ENCODE results near the gene TLR3.

TLR3 gene

GRCh38 chr4:186109245-186109644 lies 40.3 kb downstream of the TLR3 start:
- Histone ChIP-seq H3K36me3 (ENCODE audit: control insufficient read depth in 4 of 4, insufficient read depth in 4 of 4, low read length in 3 of 4) (no peaks in the 10 kb centered on the region), H3K9me3 (ENCODE audit: control extremely low read depth in 1 of 5, control insufficient read depth in 4 of 5, insufficient read depth in 2 of 5, low read depth in 1 of 5, low read length in 4 of 5) (no peaks in the 10 kb centered on the region), H3K4me1 (ENCODE audit: control extremely low read depth in 1 of 4, control insufficient read depth in 4 of 4, insufficient read depth in 4 of 4, low read length in 3 of 4) (peaks cover 0 to 13% (median 6%) of the 10 kb centered on the region in 4 experiments), H3K27me3 (replicated peaks in 2 of 5; ENCODE audit: control insufficient read depth in 4 of 5, insufficient read depth in 5 of 5, low read length in 4 of 5) (peaks cover 11 to 43% (median 20%) of the 10 kb centered on the region in 5 experiments), H3K27ac (ENCODE audit: insufficient read depth in 1 of 2, low read depth in 1 of 2, low read length in 2 of 2, poor library complexity in 1 of 2, severe bottlenecking in 2 of 2) (no peak overlapping the region), H3K4me3 (ENCODE audit: control insufficient read depth in 1 of 7, extremely low read depth in 1 of 7, insufficient read depth in 4 of 7, low read depth in 2 of 7, low read length in 6 of 7) (no peak overlapping the region)
- CTCF ChIA-PET, result interaction anchor here (0.7 kb wide), 1 partner anchor 51 kb away, joined by 3 read pairs; no protein-coding TSS in a partner anchor
- DNase-seq, result no peak
- POLR2A ChIA-PET, result no interaction called here
- WGBS (ENCODE audit: insufficient coverage), result no CpG with 5 or more reads among the region's 4 CpGs

- DNase-seq, result no peak
- ChIA-PET POLR2A (no interaction called here), CTCF (interaction anchor here (0.6 kb wide), 1 partner anchor 29 kb away, joined by 3 read pairs; no protein-coding TSS in a partner anchor)
- Histone ChIP-seq H3K27ac (ENCODE audit: insufficient read depth in 1 of 2, low read depth in 1 of 2, low read length in 2 of 2, poor library complexity in 1 of 2, severe bottlenecking in 2 of 2) (no peak overlapping the region), H3K9me3 (ENCODE audit: control extremely low read depth in 1 of 5, control insufficient read depth in 4 of 5, insufficient read depth in 2 of 5, low read depth in 1 of 5, low read length in 4 of 5) (no peaks in the 10 kb centered on the region), H3K27me3 (replicated peaks in 2 of 5; ENCODE audit: control insufficient read depth in 4 of 5, insufficient read depth in 5 of 5, low read length in 4 of 5) (peaks cover 2 to 17% (median 8%) of the 10 kb centered on the region in 5 experiments), H3K4me1 (ENCODE audit: control extremely low read depth in 1 of 4, control insufficient read depth in 4 of 4, insufficient read depth in 4 of 4, low read length in 3 of 4) (no peaks in the 10 kb centered on the region), H3K4me3 (ENCODE audit: control insufficient read depth in 1 of 7, extremely low read depth in 1 of 7, insufficient read depth in 4 of 7, low read depth in 2 of 7, low read length in 6 of 7) (no peak overlapping the region), H3K36me3 (ENCODE audit: control insufficient read depth in 4 of 4, insufficient read depth in 4 of 4, low read length in 3 of 4) (no peaks in the 10 kb centered on the region)
- no CpG with 5 or more reads among the region's 2 CpGs for WGBS (ENCODE audit: insufficient coverage)
Measured at GRCh38 chr4:186116697-186117096, 47.7 kb downstream of the TLR3 start.

GRCh38 chr4:186118582-186118981 lies 49.6 kb downstream of the TLR3 start:
- Histone ChIP-seq H3K4me1 (ENCODE audit: control extremely low read depth in 1 of 4, control insufficient read depth in 4 of 4, insufficient read depth in 4 of 4, low read length in 3 of 4) (no peaks in the 10 kb centered on the region), H3K4me3 (ENCODE audit: control insufficient read depth in 1 of 7, extremely low read depth in 1 of 7, insufficient read depth in 4 of 7, low read depth in 2 of 7, low read length in 6 of 7) (no peak overlapping the region), H3K9me3 (ENCODE audit: control extremely low read depth in 1 of 5, control insufficient read depth in 4 of 5, insufficient read depth in 2 of 5, low read depth in 1 of 5, low read length in 4 of 5) (no peaks in the 10 kb centered on the region), H3K36me3 (ENCODE audit: control insufficient read depth in 4 of 4, insufficient read depth in 4 of 4, low read length in 3 of 4) (no peaks in the 10 kb centered on the region), H3K27me3 (replicated peaks in 2 of 5; ENCODE audit: control insufficient read depth in 4 of 5, insufficient read depth in 5 of 5, low read length in 4 of 5) (peaks cover 3 to 17% (median 8%) of the 10 kb centered on the region in 5 experiments), H3K27ac (ENCODE audit: insufficient read depth in 1 of 2, low read depth in 1 of 2, low read length in 2 of 2, poor library complexity in 1 of 2, severe bottlenecking in 2 of 2) (no peak overlapping the region)
- DNase-seq, result no peak
- WGBS (ENCODE audit: insufficient coverage), result 72% methylated on average over 6 of the region's 7 CpGs
- CTCF ChIA-PET, result interaction anchor here (1.0 to 1.6 kb wide), 2 partner anchors 17 to 50 kb away, joined by 3 to 4 read pairs; partner anchors contain the start of gene TLR3
- POLR2A ChIA-PET, result no interaction called here

GRCh38 chr4:186121057-186121456 lies 52.1 kb downstream of the TLR3 start:
- ChIA-PET POLR2A (no interaction called here), CTCF (no interaction called here)
- Histone ChIP-seq H3K27ac (ENCODE audit: insufficient read depth in 1 of 2, low read depth in 1 of 2, low read length in 2 of 2, poor library complexity in 1 of 2, severe bottlenecking in 2 of 2) (no peak overlapping the region), H3K4me3 (ENCODE audit: control insufficient read depth in 1 of 7, extremely low read depth in 1 of 7, insufficient read depth in 4 of 7, low read depth in 2 of 7, low read length in 6 of 7) (no peak overlapping the region), H3K9me3 (ENCODE audit: control extremely low read depth in 1 of 5, control insufficient read depth in 4 of 5, insufficient read depth in 2 of 5, low read depth in 1 of 5, low read length in 4 of 5) (peaks cover 0 to 1% (median 0%) of the 10 kb centered on the region in 5 experiments), H3K27me3 (replicated peaks in 2 of 5; ENCODE audit: control insufficient read depth in 4 of 5, insufficient read depth in 5 of 5, low read length in 4 of 5) (peaks cover 3 to 17% (median 8%) of the 10 kb centered on the region in 5 experiments), H3K36me3 (ENCODE audit: control insufficient read depth in 4 of 4, insufficient read depth in 4 of 4, low read length in 3 of 4) (no peaks in the 10 kb centered on the region), H3K4me1 (ENCODE audit: control extremely low read depth in 1 of 4, control insufficient read depth in 4 of 4, insufficient read depth in 4 of 4, low read length in 3 of 4) (no peaks in the 10 kb centered on the region)
- no peak for DNase-seq
- 86% methylated on average over 1 of the region's 2 CpGs for WGBS (ENCODE audit: insufficient coverage)

GRCh38 chr4:186128842-186129241 lies 59.9 kb downstream of the TLR3 start:
- no peak for DNase-seq
- Histone ChIP-seq H3K36me3 (ENCODE audit: control insufficient read depth in 4 of 4, insufficient read depth in 4 of 4, low read length in 3 of 4) (no peaks in the 10 kb centered on the region), H3K4me1 (ENCODE audit: control extremely low read depth in 1 of 4, control insufficient read depth in 4 of 4, insufficient read depth in 4 of 4, low read length in 3 of 4) (no peaks in the 10 kb centered on the region), H3K27ac (ENCODE audit: insufficient read depth in 1 of 2, low read depth in 1 of 2, low read length in 2 of 2, poor library complexity in 1 of 2, severe bottlenecking in 2 of 2) (no peak overlapping the region), H3K9me3 (ENCODE audit: control extremely low read depth in 1 of 5, control insufficient read depth in 4 of 5, insufficient read depth in 2 of 5, low read depth in 1 of 5, low read length in 4 of 5) (peaks cover 0 to 1% (median 0%) of the 10 kb centered on the region in 5 experiments), H3K4me3 (ENCODE audit: control insufficient read depth in 1 of 7, extremely low read depth in 1 of 7, insufficient read depth in 4 of 7, low read depth in 2 of 7, low read length in 6 of 7) (no peak overlapping the region), H3K27me3 (replicated peaks in 2 of 5; ENCODE audit: control insufficient read depth in 4 of 5, insufficient read depth in 5 of 5, low read length in 4 of 5) (peaks cover 0 to 6% (median 0%) of the 10 kb centered on the region in 5 experiments)
- ChIA-PET CTCF (interaction anchor here (0.8 kb wide), 1 partner anchor 62 kb away, joined by 4 read pairs; no protein-coding TSS in a partner anchor), POLR2A (interaction anchor here (0.6 kb wide), 1 partner anchor 219 kb away, joined by 3 read pairs; no protein-coding TSS in a partner anchor)
- WGBS (ENCODE audit: insufficient coverage), result 96% methylated on average over 3 of the region's 3 CpGs

- Histone ChIP-seq H3K27ac (ENCODE audit: insufficient read depth in 1 of 2, low read depth in 1 of 2, low read length in 2 of 2, poor library complexity in 1 of 2, severe bottlenecking in 2 of 2) (no peak overlapping the region), H3K9me3 (ENCODE audit: control extremely low read depth in 1 of 5, control insufficient read depth in 4 of 5, insufficient read depth in 2 of 5, low read depth in 1 of 5, low read length in 4 of 5) (no peaks in the 10 kb centered on the region), H3K4me1 (ENCODE audit: control extremely low read depth in 1 of 4, control insufficient read depth in 4 of 4, insufficient read depth in 4 of 4, low read length in 3 of 4) (no peaks in the 10 kb centered on the region), H3K27me3 (replicated peaks in 2 of 5; ENCODE audit: control insufficient read depth in 4 of 5, insufficient read depth in 5 of 5, low read length in 4 of 5) (peaks cover 0 to 14% (median 0%) of the 10 kb centered on the region in 5 experiments), H3K4me3 (ENCODE audit: control insufficient read depth in 1 of 7, extremely low read depth in 1 of 7, insufficient read depth in 4 of 7, low read depth in 2 of 7, low read length in 6 of 7) (no peak overlapping the region), H3K36me3 (ENCODE audit: control insufficient read depth in 4 of 4, insufficient read depth in 4 of 4, low read length in 3 of 4) (no peaks in the 10 kb centered on the region)
- WGBS (ENCODE audit: insufficient coverage), result 80% methylated on average over 2 of the region's 2 CpGs
- CTCF ChIA-PET, result interaction anchor here (1.7 kb wide), 1 partner anchor 64 kb away, joined by 8 read pairs; the partner anchor contains the start of gene TLR3
- POLR2A ChIA-PET, result no interaction called here
- DNase-seq, result no peak
Measured at GRCh38 chr4:186131935-186132334, 63.0 kb downstream of the TLR3 start.

- no peaks in the 10 kb centered on the region for H3K9me3 ChIP-seq (ENCODE audit: control extremely low read depth in 1 of 5, control insufficient read depth in 4 of 5, insufficient read depth in 2 of 5, low read depth in 1 of 5, low read length in 4 of 5)
- peak in 2 of 3 donors; percentile 19 to 28 for DNase-seq
- ChIA-PET POLR2A (no interaction called here), CTCF (interaction anchor here (1.2 kb wide), 1 partner anchor 94 kb away, joined by 3 read pairs; no protein-coding TSS in a partner anchor)
- WGBS (ENCODE audit: insufficient coverage), result 62% methylated on average over 3 of the region's 4 CpGs
- no peak overlapping the region for H3K4me3 ChIP-seq (ENCODE audit: control insufficient read depth in 1 of 7, extremely low read depth in 1 of 7, insufficient read depth in 4 of 7, low read depth in 2 of 7, low read length in 6 of 7)
- no peaks in the 10 kb centered on the region for H3K36me3 ChIP-seq (ENCODE audit: control insufficient read depth in 4 of 4, insufficient read depth in 4 of 4, low read length in 3 of 4)
- peaks cover 0 to 14% (median 0%) of the 10 kb centered on the region in 5 experiments for H3K27me3 ChIP-seq (replicated peaks in 2 of 5; ENCODE audit: control insufficient read depth in 4 of 5, insufficient read depth in 5 of 5, low read length in 4 of 5)
- H3K4me1 ChIP-seq (ENCODE audit: control extremely low read depth in 1 of 4, control insufficient read depth in 4 of 4, insufficient read depth in 4 of 4, low read length in 3 of 4), result no peaks in the 10 kb centered on the region
- no peak overlapping the region for H3K27ac ChIP-seq (ENCODE audit: insufficient read depth in 1 of 2, low read depth in 1 of 2, low read length in 2 of 2, poor library complexity in 1 of 2, severe bottlenecking in 2 of 2)
Measured at GRCh38 chr4:186132577-186133242, 63.8 kb downstream of the TLR3 start.
